MG63 (cell line): Measurements from ENCODE around the gene NUP93. TPM values are rescaled to one million over a fixed set of nuclear protein-coding genes. Genes with fewer than 3 reads are reported as not detected.
A peak's percentile ranks its signal among the peaks of the same experiment; 100 is the strongest.
"Not testable (repeated sequence)": the region's sequence is repeated elsewhere in the genome, so short reads cannot be mapped to it uniquely, and the experiment has no call there.

ENCODE experiments used
- DNase-seq: peaks from one replicate; pipeline ENCODE4 v3.0.0-alpha.2; 2020
- H3K27me3 ChIP-seq: fragments of 250-450 bp; sonication (Bioruptor Pico); 2 replicates; pipeline ENCODE4 v1.5.1; 2020; ENCODE audit warnings: mild to moderate bottlenecking, moderate library complexity
- H3K36me3 ChIP-seq: fragments of 250-450 bp; sonication (Bioruptor Pico); 2 replicates; pipeline ENCODE4 v1.5.1; 2020; ENCODE audit warnings: mild to moderate bottlenecking, moderate library complexity
- H3K4me3 ChIP-seq: fragments of 250-450 bp; sonication (Bioruptor Pico); 2 replicates; pipeline ENCODE4 v1.5.1; 2020; ENCODE audit warnings: mild to moderate bottlenecking, moderate library complexity
- H3K9me3 ChIP-seq: fragments of 250-450 bp; sonication (Bioruptor Pico); 2 replicates; pipeline ENCODE4 v1.5.1; 2020; ENCODE audit warnings: mild to moderate bottlenecking, moderate library complexity
- total RNA-seq: library from RNA; depleted of rRNA; stranded (reverse); fragments of >200 nt; shearing (Covaris generic); gene quantifications from 2 replicates; pipeline ENCODE4 v1.2.3, GENCODE V29; 2014; ENCODE audit warnings: low replicate concordance

Gene NUP93
- total RNA-seq, 1 experiment from 2014 or later = 160 TPM

- no peaks in the 10 kb centered on the region for H3K9me3 ChIP-seq
- DNase-seq = no peak
- H3K4me3 ChIP-seq = no peak overlapping the region
- no peaks in the 10 kb centered on the region for H3K36me3 ChIP-seq
- H3K27me3 ChIP-seq = no peaks in the 10 kb centered on the region
Observed at GRCh38 chr16:56859636-56860035, 129.7 kb downstream of the NUP93 start.

GRCh38 chr16:56860226-56861020 lies 130.5 kb downstream of the NUP93 start:
- Histone ChIP-seq H3K36me3 (no peaks in the 10 kb centered on the region), H3K27me3 (no peaks in the 10 kb centered on the region), H3K9me3 (no peaks in the 10 kb centered on the region), H3K4me3 (no peak overlapping the region)
- DNase-seq = no peak

DNA sequence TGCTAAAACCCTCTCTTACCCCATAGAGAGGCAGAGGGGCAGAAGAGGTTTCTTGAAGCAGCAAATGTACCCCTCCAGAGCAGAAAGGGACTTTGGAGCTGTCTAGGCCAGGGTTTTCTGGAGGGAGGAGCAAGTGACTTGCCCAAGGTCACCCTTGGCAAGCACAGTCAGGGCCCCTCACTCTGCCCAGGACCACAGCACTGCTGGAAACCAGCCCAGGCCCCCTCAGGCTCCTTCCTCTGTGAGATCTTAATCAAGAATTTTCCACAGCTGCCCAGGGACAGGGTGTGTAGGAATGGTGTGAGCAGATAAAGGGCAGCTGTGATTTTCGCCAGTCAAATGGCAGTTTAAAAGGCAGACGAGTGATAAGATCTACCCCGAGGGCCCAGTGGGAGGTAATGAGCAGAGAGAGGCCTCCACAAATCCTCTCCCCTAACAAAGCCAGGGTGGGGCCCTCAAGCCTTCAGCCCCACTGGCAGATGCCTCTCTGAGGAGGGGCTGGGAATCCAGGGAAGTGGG lies 131.2 kb downstream of the NUP93 start:
- Histone ChIP-seq H3K36me3 (no peaks in the 10 kb centered on the region), H3K27me3 (no peaks in the 10 kb centered on the region), H3K9me3 (no peaks in the 10 kb centered on the region), H3K4me3 (no peak overlapping the region)
- no peak for DNase-seq

GRCh38 chr16:56861756-56862155 lies 131.8 kb downstream of the NUP93 start:
- Histone ChIP-seq H3K9me3 (no peaks in the 10 kb centered on the region), H3K36me3 (no peaks in the 10 kb centered on the region), H3K4me3 (no peak overlapping the region), H3K27me3 (no peaks in the 10 kb centered on the region)
- no peak for DNase-seq

DNA sequence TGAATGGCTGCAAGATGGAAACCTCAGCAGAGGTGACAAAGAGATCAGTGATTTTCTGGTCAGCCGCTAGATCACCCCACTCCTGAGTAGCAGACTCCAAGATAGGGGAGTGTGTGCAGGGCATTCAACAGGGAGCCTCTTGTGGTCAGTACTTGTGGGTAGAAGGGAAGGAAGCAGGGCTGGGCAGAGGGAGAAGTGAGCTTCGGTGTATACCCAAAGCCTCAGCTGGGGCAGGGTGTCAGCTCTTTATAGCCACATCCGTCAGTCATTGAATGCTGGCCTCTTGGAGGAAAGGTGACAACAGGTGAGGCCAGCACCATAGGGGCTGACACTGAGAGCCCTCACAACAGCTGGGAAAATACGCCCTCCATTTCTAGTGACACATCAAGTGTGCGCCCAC lies 132.8 kb downstream of the NUP93 start:
- Histone ChIP-seq H3K27me3 (no peaks in the 10 kb centered on the region), H3K9me3 (no peaks in the 10 kb centered on the region), H3K4me3 (no peak overlapping the region), H3K36me3 (no peaks in the 10 kb centered on the region)
- no peak for DNase-seq

DNA sequence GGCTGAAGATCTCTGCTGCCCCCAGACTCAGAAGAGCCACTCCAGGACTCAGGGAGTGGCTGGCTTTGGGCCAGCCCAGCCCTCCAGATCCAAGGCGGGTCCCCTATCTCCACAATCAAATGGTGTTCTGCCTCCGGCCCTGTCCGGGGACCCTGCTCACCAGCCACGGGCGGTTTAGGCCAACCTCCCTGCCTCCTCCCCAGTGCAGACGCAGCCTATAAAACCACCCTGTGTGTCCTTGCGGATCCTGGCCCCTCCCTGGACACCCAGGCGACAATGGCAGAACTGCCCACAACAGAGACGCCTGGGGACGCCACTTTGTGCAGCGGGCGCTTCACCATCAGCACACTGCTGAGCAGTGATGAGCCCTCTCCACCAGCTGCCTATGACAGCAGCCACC lies 135.0 kb downstream of the NUP93 start, which contains the start of gene SLC12A3:
Gene SLC12A3, plus strand, starts transcription at position 248 of the 400 bp plus-strand sequence. Its CDS starts 29 bp downstream, at position 277.
- Histone ChIP-seq H3K36me3 (no peaks in the 10 kb centered on the region), H3K4me3 (no peak within 1 kb of the TSS), H3K9me3 (no peaks in the 10 kb centered on the region), H3K27me3 (no peaks in the 10 kb centered on the region)
- no peak for DNase-seq

DNA sequence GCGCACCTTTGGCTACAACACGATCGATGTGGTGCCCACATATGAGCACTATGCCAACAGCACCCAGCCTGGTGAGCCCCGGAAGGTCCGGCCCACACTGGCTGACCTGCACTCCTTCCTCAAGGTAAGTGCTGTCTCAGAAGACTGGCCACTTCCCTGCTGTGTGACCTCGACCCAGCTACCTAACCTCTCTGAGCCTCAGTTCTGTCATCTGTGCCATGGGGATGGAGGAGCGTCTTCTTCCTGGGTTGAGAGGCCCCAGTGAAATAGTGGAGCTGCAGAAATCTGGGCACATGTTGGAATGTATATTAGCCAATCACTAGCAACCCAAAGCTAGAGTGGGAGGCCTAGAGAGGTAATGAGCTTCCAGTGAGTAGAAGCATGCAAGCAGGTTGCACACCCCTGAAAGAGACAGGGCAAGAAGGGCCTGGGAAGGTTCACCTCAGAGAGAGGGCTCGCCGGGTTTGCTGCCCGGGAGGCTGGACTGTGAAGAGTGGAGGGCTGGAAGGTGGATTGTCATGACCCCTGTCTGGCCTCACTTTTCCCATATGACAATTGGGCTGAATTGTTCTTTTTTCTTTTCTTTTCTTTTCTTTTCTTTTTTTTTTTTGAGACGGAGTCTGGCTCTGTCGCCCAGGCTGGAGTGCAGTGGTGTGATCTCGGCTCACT lies 135.6 kb downstream of the NUP93 start:
- Histone ChIP-seq H3K9me3 (no peaks in the 10 kb centered on the region), H3K36me3 (no peaks in the 10 kb centered on the region), H3K27me3 (no peaks in the 10 kb centered on the region), H3K4me3 (no peak overlapping the region)
- no peak for DNase-seq

- no peak for DNase-seq
Observed at GRCh38 chr16:56866955-56867830, 137.3 kb downstream of the NUP93 start.

GRCh38 chr16:56868175-56868574 lies 138.2 kb downstream of the NUP93 start:
- no peak for DNase-seq

More at GRCh38 chr16:56866955-56867830, 137.3 kb downstream of the NUP93 start:
- Histone ChIP-seq H3K4me3 (no peak overlapping the region), H3K27me3 (no peaks in the 10 kb centered on the region), H3K36me3 (no peaks in the 10 kb centered on the region), H3K9me3 (no peaks in the 10 kb centered on the region)

GRCh38 chr16:56868766-56869165 lies 138.8 kb downstream of the NUP93 start:
- not testable (repeated sequence) for H3K4me3 ChIP-seq, H3K9me3 ChIP-seq, H3K36me3 ChIP-seq, DNase-seq, H3K27me3 ChIP-seq

More at GRCh38 chr16:56868175-56868574, 138.2 kb downstream of the NUP93 start:
- H3K36me3 ChIP-seq = no peaks in the 10 kb centered on the region
- H3K27me3 ChIP-seq = no peaks in the 10 kb centered on the region
- H3K9me3 ChIP-seq = no peaks in the 10 kb centered on the region
- no peak overlapping the region for H3K4me3 ChIP-seq

- Histone ChIP-seq H3K9me3 (no peaks in the 10 kb centered on the region), H3K27me3 (no peaks in the 10 kb centered on the region)
- DNase-seq = peak; percentile 59
Observed at GRCh38 chr16:56869513-56870275, 139.8 kb downstream of the NUP93 start.

GRCh38 chr16:56870276-56870888 lies 140.5 kb downstream of the NUP93 start:
- no peaks in the 10 kb centered on the region for H3K36me3 ChIP-seq
- DNase-seq = no peak
- H3K4me3 ChIP-seq = no peak overlapping the region
- H3K9me3 ChIP-seq = no peaks in the 10 kb centered on the region
- no peaks in the 10 kb centered on the region for H3K27me3 ChIP-seq

More at GRCh38 chr16:56869513-56870275, 139.8 kb downstream of the NUP93 start:
- Histone ChIP-seq H3K4me3 (no peak overlapping the region), H3K36me3 (no peaks in the 10 kb centered on the region)

- Histone ChIP-seq H3K36me3 (no peaks in the 10 kb centered on the region), H3K9me3 (no peaks in the 10 kb centered on the region), H3K4me3 (no peak overlapping the region), H3K27me3 (no peaks in the 10 kb centered on the region)
- peak; percentile 72 for DNase-seq
Observed at GRCh38 chr16:56871172-56871593, 141.3 kb downstream of the NUP93 start.

DNA sequence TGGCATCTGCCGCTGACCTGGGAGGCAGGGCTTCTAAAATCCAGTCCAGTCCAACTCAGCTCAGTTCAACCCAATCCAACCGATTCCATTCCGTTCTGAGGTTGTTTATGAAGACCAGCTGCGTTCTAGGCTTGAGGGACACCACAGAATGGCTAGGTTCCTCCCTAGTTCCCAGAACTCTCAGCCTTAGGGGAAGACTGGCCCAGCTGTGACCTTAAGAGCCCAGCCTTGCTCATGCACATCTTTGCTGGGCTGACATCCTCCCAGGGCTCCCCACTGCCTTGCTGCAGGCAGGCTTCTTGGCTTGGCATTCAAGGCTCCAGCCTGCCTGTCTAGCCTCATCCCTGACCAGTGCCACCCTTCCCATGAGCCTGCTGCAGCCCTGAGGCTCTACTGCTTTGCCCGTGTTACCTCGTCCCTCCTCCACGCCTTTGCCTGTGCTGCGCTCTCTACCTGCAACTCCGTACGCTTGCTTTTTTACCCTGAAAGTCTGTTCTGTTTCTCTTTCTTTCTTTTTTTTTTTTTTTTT lies 143.0 kb downstream of the NUP93 start:
- no peaks in the 10 kb centered on the region for H3K36me3 ChIP-seq

GRCh38 chr16:56874800-56875199 lies 144.9 kb downstream of the NUP93 start:
- Histone ChIP-seq H3K27me3 (no peaks in the 10 kb centered on the region), H3K36me3 (no peaks in the 10 kb centered on the region), H3K9me3 (no peaks in the 10 kb centered on the region), H3K4me3 (no peak overlapping the region)
- DNase-seq = peak; percentile 33

More for the DNA sequence above, 143.0 kb downstream of the NUP93 start:
- no peak overlapping the region for H3K4me3 ChIP-seq
- H3K9me3 ChIP-seq = no peaks in the 10 kb centered on the region
- no peak for DNase-seq
- no peaks in the 10 kb centered on the region for H3K27me3 ChIP-seq
